Endothelial cell (in vitro differentiated cells): Measurements from ENCODE around the gene PACS2. TPM values are rescaled to one million over a fixed set of nuclear protein-coding genes. Genes with fewer than 3 reads are reported as not detected.

Experiments
- DNase-seq: peaks from one replicate; pipeline ENCODE4 v3.0.0; 2021; ENCODE audit warnings: low spot score
- H3K27ac Mint-ChIP-seq: one replicate; pipeline ENCODE4 v1.8.0; 2021; ENCODE audit warnings: mixed read lengths, inconsistent platforms; ENCODE audit not compliant: unreplicated experiment
- H3K27me3 Mint-ChIP-seq: one replicate; pipeline ENCODE4 v1.8.0; 2021; ENCODE audit warnings: mild to moderate bottlenecking, moderate library complexity, mixed read lengths, inconsistent platforms; ENCODE audit not compliant: unreplicated experiment
- H3K36me3 Mint-ChIP-seq: one replicate; pipeline ENCODE4 v1.8.0; 2021; ENCODE audit warnings: mild to moderate bottlenecking, low read depth, mixed read lengths, inconsistent platforms; ENCODE audit not compliant: unreplicated experiment
- H3K4me1 Mint-ChIP-seq: one replicate; pipeline ENCODE4 v1.8.0; 2021; ENCODE audit warnings: mild to moderate bottlenecking, mixed read lengths, inconsistent platforms; ENCODE audit not compliant: unreplicated experiment
- H3K4me3 Mint-ChIP-seq: one replicate; pipeline ENCODE4 v1.8.0; 2021; ENCODE audit warnings: mild to moderate bottlenecking, mixed read lengths, inconsistent platforms; ENCODE audit not compliant: unreplicated experiment
- H3K9me3 Mint-ChIP-seq: one replicate; pipeline ENCODE4 v1.8.0; 2021; ENCODE audit warnings: mixed read lengths, inconsistent platforms; ENCODE audit not compliant: unreplicated experiment
- CTCF ChIP-seq: fragments of 200-600 bp; sonication (generic); IDR thresholded peaks from one replicate; pipeline ENCODE4 v1.5.0; 2021; ENCODE audit warnings: antibody characterized with exemption; ENCODE audit not compliant: unreplicated experiment
- total RNA-seq: library from RNA; stranded (reverse); fragmentation: NEBNext Ultra II Directional; extraction: Animal tissue kit (Norgen Biotek cat#: 25700); gene quantifications from one replicate; pipeline ENCODE4 v1.2.1, GENCODE V29; 2021; ENCODE audit not compliant: unreplicated experiment

Gene PACS2
- total RNA-seq, 1 donor from 2014 or later, result 113 TPM

GRCh38 chr14:105392131-105393090, 77.9 kb downstream of the PACS2 start:
- peaks cover 10% of the 10 kb centered on the region for H3K27me3 Mint-ChIP-seq
- peaks cover 3% of the 10 kb centered on the region for H3K36me3 Mint-ChIP-seq
- H3K9me3 Mint-ChIP-seq, result no peaks in the 10 kb centered on the region
- no peak for TF ChIP-seq CTCF
- H3K4me3 Mint-ChIP-seq, result no peak overlapping the region
- H3K27ac Mint-ChIP-seq, result no peak overlapping the region
- H3K4me1 Mint-ChIP-seq, result peaks cover under 1% of the 10 kb centered on the region
- DNase-seq, result no peak

GRCh38 chr14:105393151-105393550, 78.6 kb downstream of the PACS2 start:
- DNase-seq, result no peak
- Mint-ChIP-seq H3K36me3 (peaks cover 3% of the 10 kb centered on the region), H3K4me1 (peaks cover 2% of the 10 kb centered on the region), H3K9me3 (no peaks in the 10 kb centered on the region), H3K27ac (no peak overlapping the region), H3K4me3 (no peak overlapping the region), H3K27me3 (peaks cover 12% of the 10 kb centered on the region)
- no peak for TF ChIP-seq CTCF

GRCh38 chr14:105394714-105395537, 80.4 kb downstream of the PACS2 start:
- Mint-ChIP-seq H3K4me1 (peaks cover 2% of the 10 kb centered on the region), H3K36me3 (peaks cover 3% of the 10 kb centered on the region), H3K9me3 (no peaks in the 10 kb centered on the region), H3K27me3 (peaks cover 17% of the 10 kb centered on the region), H3K4me3 (no peak overlapping the region), H3K27ac (no peak overlapping the region)
- no peak for DNase-seq
- no peak for TF ChIP-seq CTCF

GRCh38 chr14:105395538-105395854, 80.9 kb downstream of the PACS2 start:
- Mint-ChIP-seq H3K4me1 (peaks cover 2% of the 10 kb centered on the region), H3K27me3 (peaks cover 16% of the 10 kb centered on the region), H3K36me3 (peaks cover 7% of the 10 kb centered on the region), H3K4me3 (no peak overlapping the region), H3K9me3 (no peaks in the 10 kb centered on the region), H3K27ac (no peak overlapping the region)
- no peak for TF ChIP-seq CTCF
- no peak for DNase-seq
